CD4-positive, alpha-beta T cell treated with Interferon gamma for 1 hour (primary cell): ENCODE measurements around the gene SF3B2.
"Not testable (repeated sequence)": the region's sequence is repeated elsewhere in the genome, so short reads cannot be mapped to it uniquely, and the experiment has no call there.

Source experiments
- DNase-seq: peaks from one replicate; pipeline ENCODE4 v3.0.0-alpha.2; 2020

The SF3B2 gene

DNA sequence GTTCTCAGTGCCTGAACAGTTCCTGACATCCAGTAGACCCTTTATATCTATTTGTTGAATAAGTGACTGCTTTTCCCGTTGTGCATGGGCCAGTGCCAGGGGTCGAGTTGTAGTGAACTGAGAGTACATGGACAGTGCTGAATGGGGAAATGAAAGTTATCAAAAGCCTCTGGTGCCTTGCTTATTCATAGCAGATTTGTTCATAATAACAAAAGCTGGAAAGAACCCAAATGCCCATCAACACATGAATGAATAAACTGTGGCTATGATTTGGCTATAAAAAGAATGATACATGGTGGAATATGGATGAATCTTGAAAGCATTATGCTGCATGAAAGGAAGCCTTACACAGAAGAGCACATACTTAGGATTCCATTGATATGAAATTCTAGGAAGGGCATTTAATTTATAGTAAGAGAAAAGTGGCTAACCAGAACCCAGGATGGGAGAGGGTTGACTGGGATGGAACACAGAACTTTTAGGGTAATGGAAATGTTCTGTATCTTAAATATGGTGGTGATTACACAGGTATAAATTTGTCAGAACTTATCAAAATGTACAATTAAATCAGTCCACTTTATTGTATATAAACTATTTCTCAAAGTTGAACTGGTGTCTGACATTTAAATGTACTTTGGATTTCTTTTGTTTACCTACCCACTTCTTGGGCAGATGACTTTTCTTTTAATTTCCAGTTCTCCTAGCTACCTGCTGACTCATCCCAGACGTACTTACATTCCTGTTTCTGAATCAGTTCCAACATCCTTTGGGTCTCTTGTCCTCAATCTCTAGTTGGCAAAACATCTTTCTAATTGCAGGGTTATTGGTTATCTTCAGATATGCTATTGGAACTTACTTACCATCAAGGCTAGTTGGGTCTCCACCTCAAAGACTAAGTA lies 60.7 kb downstream of the SF3B2 start:
- no peak for DNase-seq

DNA sequence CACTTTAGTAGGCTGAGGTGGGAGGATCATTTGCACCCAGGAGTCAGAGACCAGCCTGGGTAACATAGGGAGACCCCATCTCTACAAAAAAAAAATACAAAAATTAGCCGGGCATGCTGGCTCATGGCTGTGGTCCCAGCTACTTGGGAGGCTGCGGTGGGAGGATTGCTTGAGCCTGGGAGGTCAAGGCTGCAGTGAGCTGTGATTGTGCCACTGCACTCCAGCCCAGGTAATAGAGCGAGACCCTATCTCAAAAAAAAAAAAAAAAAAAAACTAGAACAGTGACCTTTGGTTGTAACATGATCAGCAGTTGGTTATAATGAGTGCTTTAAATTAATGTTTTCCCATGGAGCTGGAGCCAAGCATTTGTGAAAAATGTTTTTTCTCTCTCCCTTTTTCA lies 62.8 kb downstream of the SF3B2 start:
- not testable (repeated sequence) for DNase-seq

DNA sequence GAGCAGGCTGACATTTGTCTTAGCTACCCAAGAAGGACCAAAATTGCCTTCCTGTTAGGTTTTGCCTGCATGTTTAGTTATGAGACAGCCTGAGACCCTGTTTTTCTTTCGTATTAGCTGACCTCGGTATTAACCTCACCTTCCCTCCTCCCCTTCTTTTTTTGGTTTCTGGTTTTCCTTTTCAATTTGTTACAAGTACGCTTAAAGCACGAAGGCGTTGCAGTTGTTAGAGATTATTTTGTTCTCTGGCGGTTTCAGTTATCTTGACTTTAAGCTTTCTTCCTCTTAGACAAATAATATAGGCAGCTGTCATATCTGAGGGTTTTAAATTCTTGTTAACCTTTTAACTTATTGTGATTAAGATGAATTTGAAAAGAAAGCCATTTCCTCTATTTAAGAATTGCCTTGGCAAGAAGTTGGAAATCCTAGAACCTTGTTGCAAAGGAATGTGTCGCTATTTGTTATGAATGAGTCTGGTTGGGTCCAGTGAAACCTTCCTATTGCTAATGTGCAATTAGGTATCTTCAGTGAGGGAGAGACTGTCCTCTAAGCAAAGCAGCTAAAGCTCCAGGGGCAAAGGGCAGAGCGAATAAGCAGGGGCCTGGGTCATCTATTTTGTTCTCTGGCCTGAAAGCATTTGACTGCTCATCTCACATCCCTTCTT lies 63.6 kb downstream of the SF3B2 start:
- DNase-seq: no peak

DNA sequence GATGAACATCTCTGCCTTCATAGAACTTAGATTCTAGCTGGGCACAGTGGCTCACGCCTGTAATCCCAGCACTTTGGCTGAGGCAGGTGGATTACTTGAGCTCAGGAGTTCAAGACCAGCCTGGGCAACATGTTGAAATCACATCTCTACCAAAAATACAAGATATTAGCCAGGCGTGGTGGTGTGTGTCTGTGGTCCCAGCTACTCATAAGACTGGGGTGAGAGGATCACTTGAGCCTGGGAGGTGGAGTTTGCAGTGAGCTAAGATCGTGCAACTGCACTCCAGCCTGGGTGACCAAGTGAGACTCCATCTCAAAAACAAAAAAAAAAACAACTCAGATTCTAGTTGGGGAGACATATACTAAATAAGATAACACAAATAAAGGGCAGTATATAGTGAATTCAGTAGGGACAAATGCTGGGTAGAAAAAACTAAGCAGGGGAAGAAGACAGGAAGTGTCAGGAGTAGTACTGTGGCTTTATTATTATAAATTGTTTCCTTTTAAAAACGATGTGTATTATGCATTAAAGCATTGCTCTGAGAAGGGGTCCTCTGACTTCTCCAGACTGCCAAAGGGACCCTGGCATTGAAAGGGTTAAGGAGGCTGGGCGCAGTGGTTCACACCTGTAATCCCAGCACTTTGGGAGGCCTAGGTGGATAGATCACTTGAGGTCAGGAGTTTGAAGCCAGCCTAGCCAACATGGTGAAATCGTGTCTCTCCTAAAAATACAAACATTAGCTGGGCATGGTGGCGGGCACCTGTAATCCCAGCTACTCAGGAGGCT lies 64.6 kb downstream of the SF3B2 start:
- DNase-seq: no peak

DNA sequence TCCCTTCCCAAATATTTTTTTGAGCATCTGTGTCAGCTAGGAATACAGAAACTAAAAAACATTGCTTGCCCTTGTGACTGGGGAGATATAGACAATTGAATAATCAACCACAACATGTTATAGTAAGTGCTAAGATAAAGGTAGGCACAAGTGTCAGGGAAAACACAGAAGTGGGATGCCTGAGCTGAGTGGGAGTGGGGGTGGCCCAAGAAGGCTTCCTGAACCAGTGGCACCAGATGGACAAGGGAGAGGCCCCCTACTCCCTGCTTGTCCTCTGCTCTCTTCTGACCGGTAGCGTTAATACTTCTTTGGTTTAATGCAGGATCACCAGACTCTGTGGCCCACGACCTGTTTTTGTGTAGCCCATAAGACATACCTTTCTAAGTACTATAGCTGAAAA lies 66.7 kb downstream of the SF3B2 start:
- DNase-seq: no peak
